ENCODE data around the gene NT5DC4.

The NT5DC4 gene

DNA sequence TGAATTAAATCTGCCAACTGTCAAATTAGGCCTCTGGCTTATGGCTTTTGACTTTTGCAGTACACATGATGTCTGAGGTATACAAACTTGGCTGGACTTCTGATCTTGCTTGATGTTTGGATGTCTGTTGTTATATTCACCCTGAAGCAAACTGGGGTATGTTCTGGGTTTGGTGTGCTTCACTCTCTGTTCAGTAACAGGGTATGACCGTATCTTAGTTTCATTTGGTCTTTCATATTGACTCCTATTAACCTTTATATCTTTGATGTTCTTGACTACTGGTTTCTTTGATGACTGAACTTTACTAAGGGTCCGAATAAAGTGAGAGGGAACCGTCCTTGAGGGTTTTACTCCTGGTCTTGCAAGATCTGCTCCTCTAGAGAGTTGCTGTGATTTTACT, 35.4 kb downstream of the NT5DC4 start:
- no peak for DNase-seq

DNA sequence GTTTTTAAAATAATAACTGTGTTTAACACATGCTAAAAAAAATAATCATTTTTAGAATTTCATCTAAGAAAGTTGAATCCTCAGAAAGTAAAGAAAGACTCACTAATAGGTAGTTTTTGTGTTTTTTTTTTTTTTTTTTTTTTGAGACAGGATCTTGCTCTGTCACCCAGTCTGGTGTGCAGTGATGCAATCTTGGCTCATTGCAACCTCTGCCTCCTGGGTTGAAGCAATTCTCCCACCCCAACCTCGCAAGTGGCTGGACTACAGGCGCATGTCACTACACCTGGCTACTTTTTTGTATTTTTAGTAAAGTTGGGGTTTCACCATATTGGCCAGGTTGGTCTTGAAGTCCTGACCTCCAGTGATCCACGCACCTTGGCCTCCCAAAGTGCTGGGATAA, 36.4 kb downstream of the NT5DC4 start:
- DNase-seq = no peak

DNA sequence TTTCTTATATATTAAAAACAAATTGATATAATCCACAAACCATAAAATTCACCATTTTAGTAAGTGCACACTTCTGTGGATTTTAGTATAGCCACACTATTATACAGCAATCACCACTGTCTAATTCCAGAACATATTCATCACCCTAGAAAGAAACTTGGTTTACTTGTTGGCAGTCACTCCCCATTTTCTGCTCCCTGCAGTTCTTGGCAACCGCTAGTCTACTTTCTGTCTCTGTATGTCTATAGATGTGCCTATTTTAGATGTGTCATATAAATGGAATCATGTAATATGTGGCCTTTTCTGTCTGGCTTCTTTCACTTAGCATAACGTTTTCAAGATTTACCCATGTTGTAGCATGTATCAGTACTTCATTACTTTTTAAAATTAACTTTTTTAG, 37.9 kb downstream of the NT5DC4 start:
- DNase-seq = no peak

DNA sequence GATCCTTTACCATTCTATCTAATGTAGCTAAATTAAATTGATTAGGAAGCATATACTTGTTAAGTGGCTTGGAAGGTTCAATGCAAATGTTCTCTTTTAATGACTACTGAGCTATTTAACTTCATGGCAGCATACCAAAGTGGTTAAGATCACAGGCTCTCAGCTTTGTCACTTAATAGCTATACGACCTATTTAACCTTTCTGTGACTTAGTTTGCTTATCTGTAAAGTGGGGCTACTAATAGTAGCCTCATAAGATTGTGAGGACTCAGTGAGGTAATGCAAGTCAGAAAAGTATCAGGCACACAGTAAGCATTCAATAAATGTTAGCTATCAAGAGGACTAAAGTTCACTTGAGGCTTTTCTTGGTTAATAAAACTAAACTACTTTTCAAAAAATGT, 39.3 kb downstream of the NT5DC4 start:
- no peak for DNase-seq

DNA sequence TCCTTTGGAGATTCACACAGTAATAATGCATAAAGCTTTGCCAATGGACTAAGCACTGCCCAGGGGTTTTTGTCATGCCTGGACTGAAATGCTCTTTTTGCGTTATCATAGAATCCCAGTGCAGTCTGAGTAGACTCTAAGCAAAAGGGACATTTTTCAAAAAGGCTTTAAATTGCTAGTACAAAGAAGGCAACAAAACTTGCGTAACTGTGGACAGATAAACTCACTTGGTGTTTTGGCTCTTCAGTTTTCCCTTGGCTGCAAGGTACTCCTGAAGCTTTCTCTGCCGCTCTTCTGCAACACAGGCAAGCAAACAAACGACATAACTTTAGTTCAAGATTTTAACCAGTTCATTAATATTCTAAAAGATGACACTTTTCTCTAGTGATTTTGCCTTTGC, 41.5 kb downstream of the NT5DC4 start:
- DNase-seq = no peak

DNA sequence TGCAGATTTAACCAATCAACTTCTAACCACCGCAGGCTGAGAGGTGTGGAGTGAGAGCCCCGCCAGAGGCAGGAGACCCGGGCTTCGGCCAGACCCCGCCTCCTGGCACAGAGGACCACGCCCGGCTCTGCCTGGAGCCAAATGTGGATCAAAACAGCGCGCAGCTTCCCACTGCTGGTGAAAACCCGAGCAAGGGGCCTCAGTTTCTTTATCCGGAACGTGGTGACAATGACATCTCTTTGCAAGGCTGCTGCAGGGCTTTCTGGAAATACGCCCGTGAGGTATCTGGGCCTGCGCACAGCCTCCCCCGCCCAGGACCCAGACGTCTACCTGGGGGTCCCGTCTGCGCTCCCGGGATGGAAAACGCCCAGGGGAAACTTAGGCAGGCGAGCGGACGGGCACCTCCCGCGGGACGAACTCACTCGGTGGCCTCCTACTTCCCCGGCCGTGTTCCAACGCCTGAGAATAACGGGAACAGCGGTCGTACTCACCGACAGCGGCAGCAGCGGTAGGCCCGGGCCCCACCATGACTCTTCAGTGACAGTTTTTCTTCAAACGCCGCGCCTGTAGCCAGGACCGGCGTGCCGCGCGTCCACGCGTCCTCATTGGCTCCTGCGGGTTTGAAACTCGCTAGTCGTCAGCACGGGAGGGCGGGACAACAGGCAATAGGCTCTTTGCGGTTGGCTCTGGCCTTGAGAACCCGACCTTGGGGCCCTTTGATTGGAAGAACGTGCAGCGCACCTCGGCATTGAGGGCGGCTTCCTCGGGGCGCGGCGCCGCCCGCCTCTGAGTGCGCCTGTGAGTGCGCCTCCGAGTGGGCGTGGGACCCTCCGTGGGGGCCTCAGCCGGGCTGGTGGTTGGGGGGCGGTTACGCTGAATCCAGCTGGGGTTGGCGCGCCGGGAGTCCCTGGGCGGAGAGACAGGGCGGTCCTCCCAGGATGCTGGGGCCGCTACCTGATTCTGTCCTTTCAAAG, 43.5 kb downstream of the NT5DC4 start, which contains the start of gene CKAP2L:
Gene CKAP2L, minus strand, starts transcription at position 539 of the 974 bp plus-strand sequence. Its CDS starts 11 bp downstream, at position 528.
- DNase-seq = peak; percentile 95 to 97

DNA sequence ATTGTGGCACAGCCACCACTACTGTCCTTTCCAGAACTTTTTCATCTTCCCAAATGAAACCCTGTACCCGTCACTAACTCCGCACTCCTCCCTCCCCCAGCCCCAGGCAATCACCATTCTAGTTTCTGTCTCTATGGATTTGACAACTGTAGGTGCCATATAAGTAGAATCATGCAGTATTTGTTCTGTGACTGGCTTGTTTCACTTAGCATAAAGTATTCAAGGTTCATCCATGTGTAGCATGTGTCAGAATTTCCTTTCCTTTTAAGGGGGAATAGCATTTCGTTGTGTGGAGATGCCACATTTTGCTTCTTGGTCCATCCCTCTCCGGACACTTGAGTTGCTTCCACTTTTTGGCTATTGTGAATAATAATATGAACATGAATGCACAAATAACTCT, 44.4 kb downstream of the NT5DC4 start:
- DNase-seq = no peak

DNA sequence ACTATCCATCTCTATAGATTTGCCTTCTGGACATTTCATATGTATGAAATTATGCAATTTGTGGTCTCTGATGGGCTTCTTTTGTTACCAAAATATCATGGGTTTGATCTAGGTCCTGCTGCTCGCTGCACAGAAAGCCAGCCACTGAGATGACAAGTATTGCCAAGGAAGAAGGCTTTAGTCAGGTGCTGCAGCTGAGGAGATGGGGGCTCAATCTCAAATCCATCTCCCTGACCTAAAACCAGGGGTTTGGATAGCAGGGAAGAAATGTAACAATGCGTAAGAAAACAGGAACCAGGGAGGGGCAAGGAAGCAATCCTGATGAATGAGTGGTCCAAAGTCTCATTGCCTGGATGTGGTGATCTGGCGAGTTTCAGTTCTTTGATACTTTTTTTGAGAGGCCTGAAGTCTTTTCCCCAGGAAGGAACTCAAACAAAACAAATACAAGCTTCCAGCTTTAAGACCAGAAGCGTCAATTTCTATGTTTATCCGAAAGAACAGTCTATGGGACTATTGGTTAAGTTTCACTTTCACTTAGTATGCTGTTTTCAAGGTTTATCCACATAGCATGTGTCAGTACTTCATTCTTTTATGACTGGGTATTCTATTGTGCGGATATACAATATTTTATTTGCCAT, 47.0 kb downstream of the NT5DC4 start:
- DNase-seq = no peak

DNA sequence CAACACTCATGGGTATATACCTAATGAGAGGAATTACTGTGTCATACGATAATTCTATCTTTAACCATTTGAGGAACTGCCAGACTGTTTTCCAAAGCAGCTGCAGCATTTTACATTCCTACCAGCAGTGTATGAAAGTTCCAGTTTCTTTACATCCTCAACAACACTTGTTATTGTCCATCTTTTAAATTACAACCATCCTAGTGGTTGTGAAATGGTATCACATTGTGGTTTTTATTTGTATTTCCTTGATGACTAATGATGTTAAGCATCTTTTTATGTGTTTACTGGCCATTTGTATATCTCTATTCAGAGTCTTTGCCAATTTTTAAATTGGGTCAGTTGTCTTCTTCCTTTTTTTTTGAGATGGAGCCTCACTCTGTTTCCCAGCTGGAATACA, 47.6 kb downstream of the NT5DC4 start:
- DNase-seq = no peak

DNA sequence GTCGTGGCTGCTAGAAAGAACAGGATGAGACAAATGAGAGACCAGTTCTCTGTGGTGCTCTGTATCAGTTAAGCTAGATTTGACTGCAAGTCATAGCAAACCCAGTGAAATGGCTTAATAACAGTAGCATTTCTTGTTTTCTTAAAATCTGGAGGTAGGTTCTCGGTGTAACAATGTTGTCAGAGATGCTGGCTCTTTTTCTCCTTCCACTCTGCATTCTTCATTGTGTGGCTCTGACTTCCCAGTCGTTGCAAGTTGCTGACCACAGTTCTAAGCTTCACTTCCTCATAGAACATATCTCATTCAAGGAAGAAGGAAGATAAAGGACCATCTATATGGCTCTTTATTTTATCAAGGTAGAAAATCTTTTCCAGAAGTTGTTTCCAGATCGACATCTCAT, 51.5 kb downstream of the NT5DC4 start:
- no peak for DNase-seq

DNA sequence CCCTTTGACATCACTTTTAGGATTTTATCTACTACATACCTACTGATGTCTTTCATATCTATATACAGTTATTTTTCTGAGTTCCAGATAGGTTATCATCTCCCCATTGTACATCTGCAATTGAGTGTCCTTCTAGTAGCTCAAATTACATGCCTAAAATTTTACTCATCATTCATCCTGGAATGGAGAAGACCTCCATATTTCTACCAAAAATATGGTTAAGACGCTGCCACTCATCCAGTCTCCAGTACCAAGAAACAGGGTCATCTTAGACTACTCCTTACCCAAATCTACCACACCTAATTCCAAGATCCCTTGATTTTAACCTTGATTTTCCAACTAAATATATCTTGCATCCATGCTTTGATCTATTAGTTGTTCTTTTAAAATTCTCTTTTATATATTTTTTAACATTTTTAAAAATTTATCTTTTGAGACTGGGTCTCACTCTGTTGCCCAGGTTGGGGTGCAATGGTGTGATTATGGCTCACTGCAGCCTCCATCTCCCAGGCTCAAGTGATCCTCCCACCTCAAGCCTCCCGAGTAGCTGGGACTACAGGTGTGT, 52.2 kb downstream of the NT5DC4 start:
- no peak for DNase-seq

DNA sequence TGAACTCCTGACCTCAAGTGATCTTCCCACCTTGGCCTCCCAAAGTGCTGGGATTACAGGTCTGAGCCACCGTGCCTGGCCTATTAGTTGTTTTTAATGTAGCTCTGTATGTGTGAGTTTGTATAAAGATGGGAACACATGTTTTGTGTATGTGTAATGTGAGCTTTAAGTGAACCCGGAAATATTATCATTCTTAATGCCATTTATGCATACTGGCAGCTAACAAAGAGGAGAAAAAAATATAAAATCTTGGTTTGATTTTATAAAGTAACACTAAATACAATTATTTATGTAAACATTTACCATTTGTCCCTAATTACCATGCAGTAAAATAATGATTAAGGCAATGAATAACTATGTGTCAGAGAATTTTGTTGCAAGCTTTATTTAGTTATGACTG, 52.7 kb downstream of the NT5DC4 start:
- DNase-seq = no peak

DNA sequence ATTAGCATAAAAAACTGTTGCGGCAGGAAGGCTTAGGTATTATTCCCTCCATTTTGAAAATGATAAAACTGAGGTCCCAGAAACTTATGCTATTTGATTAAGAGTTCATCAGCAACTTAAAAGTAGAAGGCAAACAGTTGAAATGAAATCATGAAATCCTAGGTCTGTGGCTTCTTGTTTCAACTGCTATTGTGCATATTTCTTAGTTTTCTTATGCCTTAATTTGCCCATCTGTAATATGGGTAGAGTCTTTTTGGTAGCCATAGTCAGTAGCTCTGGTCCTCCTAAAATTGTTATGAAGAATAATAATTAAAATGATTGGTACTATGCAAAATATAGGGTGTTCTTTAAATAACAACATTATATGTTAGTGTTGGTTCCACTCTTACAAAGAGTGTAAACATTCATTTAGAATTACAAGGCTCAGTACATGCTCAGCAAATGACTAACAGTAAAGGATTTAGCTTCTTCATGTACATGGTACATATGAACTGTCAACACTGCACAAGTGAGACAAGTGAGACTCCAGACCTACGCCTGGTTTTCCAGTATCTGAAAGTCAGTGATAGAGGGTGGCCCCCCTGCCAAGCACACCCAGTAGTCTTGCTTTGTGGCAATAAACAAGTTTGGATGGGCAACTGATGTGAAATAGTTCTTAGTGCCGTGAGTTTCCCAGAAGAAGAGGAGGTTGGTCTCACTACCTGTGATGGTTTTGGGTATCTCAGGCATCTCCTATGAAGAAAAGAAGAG, 53.9 kb downstream of the NT5DC4 start:
- DNase-seq = no peak

DNA sequence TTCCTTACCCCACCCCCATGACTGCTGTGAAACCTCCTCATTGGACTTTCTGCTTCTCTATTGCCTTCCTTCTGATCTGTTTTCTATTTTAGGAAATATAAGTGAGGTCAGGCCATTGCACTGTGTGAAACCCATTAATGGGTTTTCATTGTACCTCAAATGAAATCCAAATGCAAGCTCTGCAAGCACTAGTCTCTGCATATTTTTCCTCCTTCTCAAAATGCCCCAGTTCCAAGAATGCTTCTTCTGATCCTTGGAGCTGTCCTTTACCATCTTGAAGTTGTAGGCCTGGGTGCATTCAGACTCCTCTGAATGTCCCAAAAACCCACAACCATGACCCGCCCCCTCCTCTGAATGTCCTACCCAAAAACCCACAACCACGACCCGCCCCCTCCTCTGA, 55.3 kb downstream of the NT5DC4 start:
- no peak for DNase-seq

DNA sequence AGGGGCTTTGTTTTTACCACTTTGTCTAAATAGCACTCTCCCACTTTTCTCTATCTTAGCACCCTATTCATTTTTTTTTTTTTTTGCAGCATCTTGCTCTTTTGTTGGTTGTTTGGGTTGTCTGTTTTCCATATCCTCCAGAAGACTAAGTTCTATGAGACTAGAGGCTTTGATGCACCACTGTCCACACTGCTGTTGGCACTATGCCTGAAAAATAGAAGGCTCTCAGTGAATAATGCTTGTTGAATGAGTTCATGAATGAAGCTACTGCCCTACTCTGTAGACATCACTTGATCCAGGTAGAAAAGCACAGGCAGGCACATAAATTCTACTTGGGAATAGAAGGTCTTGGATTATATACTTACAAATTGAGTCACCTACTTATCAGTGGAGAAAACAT, 56.2 kb downstream of the NT5DC4 start:
- no peak for DNase-seq

DNA sequence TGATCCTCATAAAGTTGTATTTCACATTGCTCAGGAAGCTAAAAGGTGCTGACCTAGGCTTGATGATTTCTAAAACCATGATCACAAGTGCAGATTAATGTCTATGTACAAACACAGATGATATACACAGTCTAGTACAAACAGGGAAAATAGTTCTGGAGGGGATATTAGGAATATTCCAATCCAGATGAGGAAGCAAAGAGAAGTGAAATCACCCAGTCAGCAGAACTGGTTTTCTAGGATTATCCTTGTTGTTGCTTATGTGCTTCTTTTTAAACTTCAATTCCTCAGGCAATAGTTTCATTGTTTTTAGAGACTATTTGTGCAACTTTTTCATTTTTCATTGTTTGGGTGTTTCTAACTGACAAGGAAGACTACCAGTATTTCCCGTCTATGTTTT, 58.8 kb downstream of the NT5DC4 start:
- no peak for DNase-seq

DNA sequence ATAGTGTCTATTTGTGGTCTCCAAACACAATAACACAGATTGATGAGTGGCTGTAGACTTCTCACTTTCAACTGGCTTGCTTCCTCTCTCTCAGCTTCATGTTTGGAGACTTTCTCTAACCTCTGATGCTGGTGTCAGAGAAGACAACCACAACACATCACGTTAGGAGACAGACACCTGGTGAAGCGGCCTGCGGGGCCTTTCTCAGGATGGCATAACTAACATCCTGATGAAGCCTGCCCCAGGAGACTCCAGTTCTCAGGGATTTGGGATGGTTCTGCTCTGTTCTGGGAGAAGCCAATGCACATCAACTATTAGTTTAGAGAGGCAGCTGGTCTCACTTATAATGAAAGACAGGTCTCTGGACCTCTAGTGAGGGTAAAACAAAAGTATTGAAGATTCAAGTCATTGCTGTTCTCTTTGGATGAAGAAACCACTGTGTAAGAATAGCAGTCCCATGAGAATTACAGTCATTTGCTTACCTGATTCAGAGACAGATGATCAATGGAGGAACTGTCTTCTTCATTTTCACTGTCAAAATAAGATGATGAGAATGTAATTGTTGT, 61.5 kb downstream of the NT5DC4 start:
- DNase-seq = no peak

DNA sequence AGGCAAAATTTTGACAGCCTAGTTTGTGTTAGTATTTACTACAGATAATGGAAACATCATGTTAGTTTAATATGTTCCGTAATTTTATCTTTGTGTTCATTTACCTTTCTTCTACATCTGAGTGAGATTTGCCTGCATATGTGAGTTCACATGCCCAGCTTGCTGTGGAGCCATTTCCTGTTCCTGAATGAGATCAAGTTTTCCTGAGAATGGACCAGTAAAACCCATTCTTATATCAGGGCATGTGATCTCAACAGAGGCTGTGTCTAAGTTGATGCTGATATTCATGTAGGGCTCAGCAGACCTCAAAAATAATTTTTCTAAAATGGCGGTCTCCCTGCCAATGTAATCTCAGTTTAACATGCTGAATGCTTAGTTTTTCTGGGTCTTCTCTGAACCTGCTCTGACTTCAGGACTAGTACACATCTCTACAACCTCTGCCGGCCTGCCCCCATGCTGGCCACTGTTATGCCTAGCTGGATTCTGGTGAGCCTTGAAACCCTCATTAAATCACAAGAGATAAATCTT, 62.4 kb downstream of the NT5DC4 start:
- no peak for DNase-seq

DNA sequence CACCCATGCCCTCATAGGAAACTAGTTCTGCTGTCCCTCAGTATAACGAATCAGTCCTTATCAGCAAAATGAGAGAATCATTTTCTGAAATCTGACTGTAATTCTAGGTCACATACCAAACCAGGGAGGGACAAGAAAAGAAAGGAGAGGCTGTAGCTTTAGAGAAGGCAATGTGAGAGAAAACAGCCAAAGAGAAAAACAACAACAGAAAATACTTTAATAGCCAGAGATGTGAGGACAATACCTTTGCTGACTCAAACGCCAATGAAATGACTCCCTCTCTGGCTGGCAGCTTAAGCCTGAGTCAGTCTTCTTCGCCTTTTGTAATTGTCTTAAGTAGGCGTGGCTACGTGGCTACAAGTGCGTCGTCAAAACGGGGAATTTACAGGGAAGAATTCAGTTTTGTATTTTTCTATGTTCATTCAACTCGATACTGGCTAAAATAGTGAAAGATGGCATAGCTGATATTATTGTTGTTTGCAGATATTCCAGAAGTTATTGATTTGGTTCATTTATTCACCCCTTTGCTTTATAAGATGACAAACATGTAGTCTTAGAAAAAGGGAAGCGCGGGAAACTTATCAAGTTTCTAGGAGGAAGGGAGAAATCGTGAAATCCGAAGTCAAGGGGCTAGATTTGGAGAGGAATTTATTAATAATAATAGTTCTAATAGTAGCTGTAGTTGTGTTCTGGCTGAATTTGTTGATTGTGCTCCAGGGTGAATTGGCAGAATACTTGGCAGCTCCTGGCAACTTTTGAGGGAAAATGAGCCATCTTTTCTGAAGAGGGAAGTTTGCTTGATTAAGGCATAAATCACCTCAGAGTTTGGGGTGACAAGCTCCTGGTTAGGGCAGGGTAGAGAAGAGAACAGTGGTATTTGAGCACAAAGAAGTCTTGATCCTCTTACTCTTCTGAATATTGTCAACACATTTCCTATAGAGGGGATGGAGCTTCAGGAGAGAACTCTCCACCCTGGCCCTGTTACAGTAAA, 63.7 kb downstream of the NT5DC4 start, which contains the start of gene IL1A:
Gene IL1A, minus strand, starts transcription at position 295 of the 991 bp plus-strand sequence. CDS start 723 bp downstream, outside the sequence.
- no peak for DNase-seq

DNA sequence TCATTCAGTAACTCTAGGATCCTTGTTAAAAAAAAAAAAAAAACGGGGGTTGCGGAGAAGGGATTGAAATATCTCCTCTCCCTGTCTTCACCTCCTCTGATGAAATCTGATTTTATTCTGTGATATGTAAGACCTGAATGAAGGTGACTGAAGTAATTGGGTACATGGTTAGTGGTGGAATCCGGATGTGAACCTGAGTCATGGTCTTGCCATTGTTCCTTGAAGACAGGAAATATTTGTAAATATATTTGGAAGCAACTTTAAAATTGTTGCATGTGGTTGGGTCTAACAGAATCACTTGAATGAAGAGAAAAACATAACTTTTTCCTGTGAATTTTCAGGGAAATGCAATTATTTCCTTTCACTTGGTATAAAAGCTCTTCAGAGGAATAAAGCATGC, 66.5 kb downstream of the NT5DC4 start:
- DNase-seq = no peak

All from activated T-cell treated with anti-CD3 and anti-CD28 coated beads, Interleukin-2, amount 50 U/mL, for 48 hours (primary cell).